Ecto neural progenitor cell (in vitro differentiated cells): ENCODE results near the gene OVOL1.
A peak's percentile ranks its signal among the peaks of the same experiment; 100 is the strongest.

Source experiments
- DNase-seq: peaks from one replicate; pipeline ENCODE4 v3.0.0-alpha.2; 2018; ENCODE audit warnings: low spot score

Gene OVOL1

GRCh38 chr11:65777821-65778361 lies 9.0 kb upstream of the OVOL1 start:
- peak; percentile 31 for DNase-seq

DNA sequence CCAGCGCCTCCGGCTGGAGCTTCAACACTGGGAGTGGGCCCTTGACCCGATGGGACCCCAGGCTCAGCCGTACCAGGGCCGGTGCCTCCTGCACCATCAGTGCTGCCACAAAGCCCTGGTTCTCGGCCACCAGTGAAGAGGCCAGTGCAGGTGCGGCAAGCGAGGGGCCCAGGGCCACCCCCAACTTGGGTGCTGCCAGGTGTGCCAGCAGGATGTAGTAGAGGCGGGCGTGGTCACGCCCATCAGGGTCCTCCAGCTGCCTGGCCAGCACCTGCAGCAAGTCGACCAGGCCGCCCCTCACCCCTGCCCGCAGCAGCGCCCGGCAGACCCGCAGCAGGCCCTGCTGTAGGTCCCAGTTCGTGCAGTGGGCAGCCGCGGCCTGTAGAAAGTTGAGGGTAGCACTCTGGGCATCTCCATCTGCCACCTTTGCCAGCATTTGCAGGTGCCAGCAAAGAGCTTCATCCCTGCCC lies 8.4 kb upstream of the OVOL1 start:
- peak; percentile 45 for DNase-seq

GRCh38 chr11:65778901-65779668 lies 7.8 kb upstream of the OVOL1 start:
- DNase-seq, result peak; percentile 44

GRCh38 chr11:65779669-65779918 lies 7.3 kb upstream of the OVOL1 start:
- no peak for DNase-seq

- DNase-seq, result peak; percentile 93
Measured at GRCh38 chr11:65779919-65780769, 6.7 kb upstream of the OVOL1 start.

GRCh38 chr11:65780770-65781151 lies 6.1 kb upstream of the OVOL1 start, which contains the start of gene AP5B1:
TSS of gene AP5B1 (minus strand) at chr11:65780976. CDS start at chr11:65780591, 385 bp downstream.
- peak; percentile 76 for DNase-seq

DNA sequence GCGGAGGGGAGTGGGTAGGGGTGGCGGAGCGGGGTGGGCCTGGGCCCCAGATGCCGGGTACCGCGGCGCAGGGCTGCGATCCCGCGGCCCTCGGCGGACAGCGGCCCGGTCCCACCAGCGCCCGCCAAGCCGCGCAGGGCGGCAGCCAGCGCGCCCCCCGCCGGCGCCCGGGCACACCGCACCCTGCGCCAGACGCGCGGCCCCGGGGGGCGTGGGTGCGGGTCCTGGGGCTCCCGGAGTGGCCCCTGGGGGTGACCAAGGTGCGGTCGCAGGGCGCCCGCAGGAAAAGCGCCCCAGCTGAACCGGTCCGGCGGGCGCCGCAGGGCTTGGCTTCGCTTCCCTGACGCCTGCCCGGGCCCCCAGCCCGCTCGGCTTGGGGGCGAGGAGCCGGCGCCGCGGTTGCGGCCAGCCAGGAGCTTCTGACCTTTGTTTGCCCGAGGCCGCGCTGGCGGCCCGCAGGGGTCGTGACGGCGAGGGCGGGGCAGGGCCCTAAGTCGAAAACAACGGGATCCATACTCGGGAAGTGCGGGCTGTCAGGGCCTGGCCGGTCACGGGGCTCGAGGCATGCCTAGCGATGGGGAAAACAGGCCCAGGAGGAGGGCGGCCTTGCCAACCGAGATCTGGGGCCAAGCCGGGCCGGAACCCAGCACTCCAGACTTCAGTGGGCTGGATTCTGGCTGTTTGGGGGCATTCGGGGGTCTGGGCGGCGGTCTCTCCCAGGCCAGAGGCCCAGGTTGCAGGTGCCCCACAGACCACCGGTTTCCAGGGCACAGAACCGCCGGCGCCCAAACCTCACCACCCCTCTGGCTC lies 5.5 kb upstream of the OVOL1 start:
- peak; percentile 81 for DNase-seq

DNA sequence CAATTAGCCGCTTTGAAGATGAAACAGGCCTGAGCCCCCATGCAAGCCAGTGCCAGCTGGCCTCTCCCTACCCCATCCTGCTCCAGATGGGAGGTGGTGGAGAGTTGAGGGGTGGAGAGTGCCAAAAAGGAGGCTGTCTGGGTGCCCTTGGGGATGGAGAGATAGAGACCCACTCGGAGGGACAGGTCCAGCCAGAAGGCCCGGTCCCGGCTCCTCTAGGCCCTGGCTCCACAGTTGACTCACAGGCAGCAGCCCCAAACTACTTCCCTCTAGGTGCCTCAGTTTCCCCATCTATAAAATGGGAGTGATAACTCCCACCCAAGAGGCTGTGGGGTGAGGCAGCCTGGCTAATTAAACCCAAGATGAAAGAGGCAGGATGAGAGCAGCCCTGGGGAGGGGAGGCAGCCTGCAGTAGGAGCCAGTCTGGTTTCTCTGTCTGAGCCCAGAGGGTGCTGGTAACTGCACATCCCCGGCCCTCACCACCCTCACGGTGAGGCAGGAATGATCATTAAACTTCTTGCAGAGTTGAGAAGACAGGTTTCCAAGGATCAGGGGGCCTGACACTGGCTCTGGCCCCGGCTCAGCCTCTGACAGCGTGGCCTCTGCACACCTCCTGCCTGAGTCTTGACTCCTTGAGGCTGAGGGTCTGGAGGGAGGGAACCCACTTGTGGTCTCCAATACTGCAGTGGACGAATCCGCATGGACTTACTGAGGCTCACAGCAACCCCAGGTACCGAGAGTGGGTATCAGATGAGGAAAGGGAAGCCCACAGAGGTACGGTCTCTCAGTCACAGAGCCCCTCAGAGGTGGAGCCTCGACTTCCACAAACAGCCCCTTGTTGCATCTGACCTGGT lies 4.7 kb upstream of the OVOL1 start:
- peak; percentile 50 for DNase-seq

DNA sequence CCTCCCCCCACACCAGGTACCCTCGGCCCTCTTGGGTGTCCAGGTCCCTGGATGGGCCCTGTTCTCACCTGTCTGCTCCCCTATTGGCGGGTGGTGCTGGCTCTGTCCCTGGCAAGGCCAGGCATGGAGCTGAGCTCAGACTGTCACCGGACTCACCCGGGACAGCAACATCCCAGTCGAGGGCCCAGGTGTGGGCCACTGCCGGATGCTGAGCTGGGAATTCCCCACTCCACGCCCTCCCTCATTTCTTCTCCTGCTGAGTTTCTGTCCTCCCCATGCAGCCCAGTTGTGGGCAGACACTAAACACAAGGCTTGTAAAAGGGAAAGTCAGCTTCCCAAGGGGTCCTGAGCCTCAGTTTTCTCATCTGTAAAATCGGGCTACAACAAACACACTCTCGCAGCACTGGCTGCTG lies 4.0 kb upstream of the OVOL1 start:
- no peak for DNase-seq

- no peak for DNase-seq
Measured at GRCh38 chr11:65785319-65786007, 1.4 kb upstream of the OVOL1 start.

- DNase-seq, result peak; percentile 63
Measured at GRCh38 chr11:65786008-65786785, 666 bp upstream of the OVOL1 start.

GRCh38 chr11:65787649-65788622 lies 1.1 kb downstream of the OVOL1 start:
- peak; percentile 60 for DNase-seq

DNA sequence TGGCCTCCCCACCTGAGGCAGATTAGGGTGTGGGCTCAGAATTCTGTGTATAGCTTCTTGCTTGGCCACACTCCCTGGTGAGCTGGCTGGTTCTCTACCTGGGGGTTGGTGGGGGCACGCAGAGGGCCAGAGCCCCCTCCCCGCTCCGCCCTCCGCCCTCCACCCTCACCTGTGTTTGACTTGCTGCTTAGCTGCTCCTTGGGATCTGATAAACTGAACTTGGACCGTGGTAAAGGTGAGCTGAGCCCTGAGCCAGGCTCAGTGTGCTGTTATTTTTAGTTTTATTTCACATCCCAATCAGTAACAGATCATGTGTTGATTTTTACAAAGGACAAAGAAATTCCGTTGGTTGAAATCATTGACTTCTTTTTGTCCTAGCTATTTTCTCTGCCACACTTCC lies 2.0 kb downstream of the OVOL1 start:
- no peak for DNase-seq

DNA sequence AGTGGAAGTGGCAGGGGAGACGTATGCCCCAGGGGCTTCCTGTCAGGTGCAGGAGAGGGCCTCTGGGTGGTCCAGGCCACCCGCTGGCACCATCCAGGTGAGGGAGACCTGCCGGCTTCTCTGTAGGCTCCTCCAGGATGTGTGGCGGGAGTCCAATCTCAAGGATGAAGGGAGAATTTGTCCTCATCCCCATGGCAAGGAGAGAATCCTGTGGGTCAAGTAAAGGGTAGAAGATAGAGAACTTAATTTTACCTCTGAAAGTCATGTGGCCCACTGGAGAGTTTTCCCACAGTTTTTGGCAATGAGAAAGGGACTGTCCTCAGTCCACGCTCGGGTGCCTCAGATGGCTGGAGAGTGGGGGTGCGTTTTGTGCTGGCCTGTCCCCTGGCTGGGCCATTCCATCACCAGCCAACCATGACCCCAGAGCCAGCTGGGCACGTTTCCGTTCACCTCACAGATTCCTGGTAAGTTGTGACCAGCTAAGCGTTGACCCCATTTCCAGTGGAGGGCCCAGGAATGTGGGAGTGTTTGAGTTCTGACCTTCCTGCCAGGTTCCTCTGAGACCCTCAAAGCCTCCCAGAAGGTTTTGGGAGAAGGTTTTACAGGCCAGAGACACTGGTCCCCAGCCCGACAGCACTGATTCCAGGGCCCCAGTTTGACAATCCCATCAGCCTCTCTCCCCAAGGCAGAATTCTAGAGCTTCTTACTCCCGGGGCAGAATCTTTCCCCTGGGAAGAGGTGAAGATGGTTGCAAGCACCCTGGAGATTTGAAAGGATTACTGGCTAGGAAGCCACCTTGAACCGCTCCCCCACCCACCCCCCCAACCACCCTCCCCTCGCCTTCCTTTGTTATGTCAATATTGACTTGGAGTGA lies 2.6 kb downstream of the OVOL1 start:
- peak; percentile 45 for DNase-seq

- DNase-seq, result peak; percentile 46
Measured at GRCh38 chr11:65790104-65790901, 3.4 kb downstream of the OVOL1 start.

DNA sequence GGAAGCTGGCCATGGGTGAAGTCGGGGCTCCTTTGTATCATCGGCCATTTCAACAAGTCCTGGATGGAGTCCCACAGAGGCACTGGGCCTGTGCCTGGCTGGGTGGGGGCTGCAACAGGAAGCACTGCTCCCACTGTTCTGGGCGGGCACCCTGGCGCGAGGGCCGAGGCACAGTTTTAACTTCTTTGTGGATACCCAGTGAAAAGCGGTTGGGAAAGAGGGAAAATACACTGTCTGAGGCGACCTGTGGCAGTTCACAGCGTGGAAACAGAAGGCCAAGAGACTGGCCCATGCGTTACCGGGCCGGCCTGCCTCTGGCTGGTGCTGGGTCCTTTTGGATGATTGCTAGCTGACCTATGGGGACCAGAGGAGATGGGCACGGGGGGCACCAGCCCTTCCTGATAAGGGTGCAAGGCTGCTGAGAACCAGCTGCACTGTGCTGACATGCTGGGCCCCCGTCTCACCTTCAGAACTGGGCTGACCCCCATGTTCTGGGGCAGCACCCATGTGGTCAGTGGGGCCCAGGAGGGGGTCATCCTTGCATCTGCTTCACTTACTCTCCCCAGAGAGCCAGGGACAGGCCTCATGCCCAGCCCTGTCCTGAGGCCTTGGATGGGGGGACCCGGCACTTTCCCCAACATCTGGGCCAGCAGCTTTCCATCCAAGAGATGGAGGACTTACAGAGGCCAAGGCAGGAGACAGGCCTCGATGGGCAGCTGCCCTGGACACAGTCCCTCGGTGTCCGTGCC lies 4.2 kb downstream of the OVOL1 start:
- DNase-seq, result no peak
